Measurements from ENCODE around the gene DCPS. TPM values are rescaled to one million over a fixed set of nuclear protein-coding genes. Genes with fewer than 3 reads are reported as not detected.

DCPS gene
- total and polyA plus RNA-seq, 2 of the 4 experiments (the other 2 are of a cell fraction) = 19.7 to 34.8 TPM

DNA sequence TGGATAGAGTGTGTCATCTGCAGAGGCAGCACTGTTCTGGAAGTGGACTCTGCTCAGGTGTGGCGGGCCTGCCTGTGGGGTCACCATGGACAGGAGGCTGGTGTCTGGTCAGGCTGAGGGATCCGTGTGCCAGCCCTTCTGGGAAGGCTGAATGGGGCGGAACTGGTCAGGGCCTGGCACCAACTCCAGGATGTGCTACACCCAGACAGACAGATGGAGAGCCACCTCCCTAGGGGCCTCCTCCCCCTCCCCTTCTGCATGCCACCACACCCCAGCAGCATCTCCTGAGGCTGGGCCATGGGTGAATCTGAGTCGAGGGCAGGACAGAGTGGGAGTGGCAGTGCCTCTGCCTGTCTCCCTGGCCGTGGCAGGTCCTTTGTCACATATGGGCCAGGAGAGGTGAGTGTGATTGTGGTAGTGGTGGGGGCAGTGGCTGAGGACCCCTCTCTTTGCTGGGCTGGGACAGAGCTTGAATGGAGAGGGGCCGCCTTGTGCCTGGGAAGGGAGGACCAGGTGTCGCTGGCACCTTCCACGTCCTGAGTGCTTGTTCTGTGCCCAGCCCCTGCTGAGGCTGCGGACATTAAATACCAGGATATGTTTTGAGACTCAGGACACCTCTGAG lies 80.7 kb downstream of the DCPS start:
- in situ Hi-C loops (cut with MboI; ENCODE audit: low sequenced_read_pairs) = no loop called here
- BruUV-seq (replicated peaks) = no TSS peak
- H4K20me1 ChIP-seq (ENCODE audit: insufficient read depth, low read length) = no peaks in the 10 kb centered on the region; the same call in none of the 2 replicates
- no peak overlapping the region for H4K91ac ChIP-seq (ENCODE audit: insufficient read depth, low read depth, low read length)
- H3K23ac ChIP-seq (ENCODE audit: low read depth, low read length) = no peak overlapping the region
- H4K5ac ChIP-seq (ENCODE audit: low read depth, low read length) = no peak overlapping the region
- H3K9ac ChIP-seq (ENCODE audit: low read depth, low read length) = no peak overlapping the region
- H4K8ac ChIP-seq (ENCODE audit: low read depth in 2 of 2, low read length in 2 of 2) = no peak overlapping the region
- no peak overlapping the region for H2BK15ac ChIP-seq (ENCODE audit: low read depth, low read length)
- WGBS, 2 experiments (ENCODE audit: extremely low coverage in 2 of 2, insufficient read length in 1 of 2) = 93% methylated on average over 3 of the region's 9 CpGs; no CpG with 5 or more reads in 1 of the 2 experiments
- no peak overlapping the region for H3K4ac ChIP-seq (ENCODE audit: low read depth, low read length)
- no peak overlapping the region for H3K56ac ChIP-seq (ENCODE audit: extremely low read depth, insufficient read depth, low read length)
- POLR2A ChIA-PET (ENCODE audit: unreplicated experiment) = no interaction called here
- H2AK9ac ChIP-seq (replicated peaks; ENCODE audit: low read depth, low read length, poor library complexity) = no peak overlapping the region
- H3K27me3 ChIP-seq (ENCODE audit: control insufficient read depth, insufficient read depth, low read length) = no peaks in the 10 kb centered on the region
- intact Hi-C loops (cut with micrococcal nuclease) = no loop called here
- no peak overlapping the region for H3K27ac ChIP-seq (ENCODE audit: insufficient read depth, low read length)
- no peak overlapping the region for H2BK20ac ChIP-seq (ENCODE audit: low read depth, low read length)
- no peak overlapping the region for H2BK5ac ChIP-seq (ENCODE audit: low read depth, low read length, poor library complexity, severe bottlenecking)
- peaks cover 5% of the 10 kb centered on the region; the same call in 1 of the 2 replicates for H3K9me1 ChIP-seq (ENCODE audit: insufficient read depth, low read length)
- TF ChIP-seq MXI1 (IDR thresholded peaks at IDR 0.05; ENCODE audit: borderline replicate concordance, low read depth, low read length) (no peak), RAD21 (IDR thresholded peaks at IDR 0.05; ENCODE audit: low read length) (no peak), BHLHE40 (IDR thresholded peaks at IDR 0.05; ENCODE audit: low read depth, low read length) (no peak), CEBPB (IDR thresholded peaks at IDR 0.05; ENCODE audit: low read depth, low read length) (no peak), MAZ (IDR thresholded peaks at IDR 0.05; ENCODE audit: borderline replicate concordance, low read depth, low read length) (no peak), RFX5 (IDR thresholded peaks at IDR 0.05; ENCODE audit: low read depth, low read length) (no peak)
- TF ChIP-seq, protein P1, sequence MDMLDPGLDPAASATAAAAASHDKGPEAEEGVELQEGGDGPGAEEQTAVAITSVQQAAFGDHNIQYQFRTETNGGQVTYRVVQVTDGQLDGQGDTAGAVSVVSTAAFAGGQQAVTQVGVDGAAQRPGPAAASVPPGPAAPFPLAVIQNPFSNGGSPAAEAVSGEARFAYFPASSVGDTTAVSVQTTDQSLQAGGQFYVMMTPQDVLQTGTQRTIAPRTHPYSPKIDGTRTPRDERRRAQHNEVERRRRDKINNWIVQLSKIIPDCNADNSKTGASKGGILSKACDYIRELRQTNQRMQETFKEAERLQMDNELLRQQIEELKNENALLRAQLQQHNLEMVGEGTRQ (IDR thresholded peaks at IDR 0.05; ENCODE audit: low read depth, low read length) = no peak
- TF ChIP-seq, protein P2, sequence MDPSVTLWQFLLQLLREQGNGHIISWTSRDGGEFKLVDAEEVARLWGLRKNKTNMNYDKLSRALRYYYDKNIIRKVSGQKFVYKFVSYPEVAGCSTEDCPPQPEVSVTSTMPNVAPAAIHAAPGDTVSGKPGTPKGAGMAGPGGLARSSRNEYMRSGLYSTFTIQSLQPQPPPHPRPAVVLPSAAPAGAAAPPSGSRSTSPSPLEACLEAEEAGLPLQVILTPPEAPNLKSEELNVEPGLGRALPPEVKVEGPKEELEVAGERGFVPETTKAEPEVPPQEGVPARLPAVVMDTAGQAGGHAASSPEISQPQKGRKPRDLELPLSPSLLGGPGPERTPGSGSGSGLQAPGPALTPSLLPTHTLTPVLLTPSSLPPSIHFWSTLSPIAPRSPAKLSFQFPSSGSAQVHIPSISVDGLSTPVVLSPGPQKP (IDR thresholded peaks at IDR 0.05; ENCODE audit: borderline replicate concordance, low read depth, low read length) = no peak
- peaks cover 1 to 9% of the 10 kb centered on the region in 2 experiments; a peak in 1 of 4 replicates for H3K79me1 ChIP-seq (ENCODE audit: low read depth in 1 of 2, low read length in 2 of 2)
- no peak overlapping the region for H3K14ac ChIP-seq (replicated peaks; ENCODE audit: low read depth, low read length)
- no peaks in the 10 kb centered on the region for H3K36me3 ChIP-seq (ENCODE audit: control insufficient read depth, insufficient read depth, low read length)
- ATAC-seq (ENCODE audit: low read depth) (no peak), DNase-seq (no peak)
- dilution Hi-C loops (cut with HindIII; ENCODE audit: low sequenced_read_pairs, unreplicated experiment) = no loop called here
- H3K4me2 ChIP-seq (ENCODE audit: low read depth, low read length) = no peak overlapping the region
- no peak overlapping the region for H3K4me3 ChIP-seq (ENCODE audit: insufficient read depth, low read depth, low read length)
- CTCF ChIA-PET = no interaction called here
- no peak overlapping the region for H3K18ac ChIP-seq (ENCODE audit: low read depth, low read length)
- no peaks in the 10 kb centered on the region for H3K4me1 ChIP-seq (ENCODE audit: control insufficient read depth, insufficient read depth, low read length)
- no peak overlapping the region for H2BK120ac ChIP-seq (ENCODE audit: low read depth, low read length)
- no peak overlapping the region for H2AK5ac ChIP-seq (ENCODE audit: low read depth, low read length)
- H2AFZ ChIP-seq (replicated peaks; ENCODE audit: low read length, poor library complexity) = no peak overlapping the region
- H3K9me3 ChIP-seq (ENCODE audit: control insufficient read depth, insufficient read depth, low read length) = no peaks in the 10 kb centered on the region

All from IMR-90 (cell line).